Measurements from ENCODE around the gene SCARB2.

The SCARB2 gene

GRCh38 chr4:76250962-76251361 lies 37.3 kb upstream of the SCARB2 start:
- TF ChIP-seq REST (IDR thresholded peaks at IDR 0.05; ENCODE audit: insufficient read depth in 1 of 2, low read depth in 2 of 2, low read length in 2 of 2) (no peak), TAF1 (IDR thresholded peaks at IDR 0.05; ENCODE audit: borderline replicate concordance, insufficient read depth, low read length) (no peak), POLR2AphosphoS5 (IDR thresholded peaks at IDR 0.05; ENCODE audit: low read depth, low read length) (no peak), SIN3A (IDR thresholded peaks at IDR 0.05; ENCODE audit: borderline replicate concordance, insufficient read depth, low read length) (no peak), FOXP2 (optimal IDR thresholded peaks at IDR 0.05; ENCODE audit: borderline replicate concordance, extremely low read depth, extremely low read length, insufficient read depth) (no peak)

GRCh38 chr4:76246852-76247251 lies 33.2 kb upstream of the SCARB2 start:
- no peak for TF ChIP-seq REST (IDR thresholded peaks at IDR 0.05; ENCODE audit: insufficient read depth in 1 of 2, low read depth in 2 of 2, low read length in 2 of 2)
- TF ChIP-seq POLR2AphosphoS5 (IDR thresholded peaks at IDR 0.05; ENCODE audit: low read depth, low read length) = no peak
- no peak for TF ChIP-seq TAF1 (IDR thresholded peaks at IDR 0.05; ENCODE audit: borderline replicate concordance, insufficient read depth, low read length)
- no peak for TF ChIP-seq SIN3A (IDR thresholded peaks at IDR 0.05; ENCODE audit: borderline replicate concordance, insufficient read depth, low read length)
- no peak for TF ChIP-seq FOXP2 (optimal IDR thresholded peaks at IDR 0.05; ENCODE audit: borderline replicate concordance, extremely low read depth, extremely low read length, insufficient read depth)

- TF ChIP-seq FOXP2 (optimal IDR thresholded peaks at IDR 0.05; ENCODE audit: borderline replicate concordance, extremely low read depth, extremely low read length, insufficient read depth) = no peak
- TF ChIP-seq SIN3A (IDR thresholded peaks at IDR 0.05; ENCODE audit: borderline replicate concordance, insufficient read depth, low read length) = no peak
- no peak for TF ChIP-seq POLR2AphosphoS5 (IDR thresholded peaks at IDR 0.05; ENCODE audit: low read depth, low read length)
- no peak for TF ChIP-seq REST (IDR thresholded peaks at IDR 0.05; ENCODE audit: insufficient read depth in 1 of 2, low read depth in 2 of 2, low read length in 2 of 2)
- TF ChIP-seq TAF1 (IDR thresholded peaks at IDR 0.05; ENCODE audit: borderline replicate concordance, insufficient read depth, low read length) = no peak
These were observed 32.4 kb upstream of the SCARB2 start for GRCh38 chr4:76246025-76246424.

- TF ChIP-seq SIN3A (IDR thresholded peaks at IDR 0.05; ENCODE audit: borderline replicate concordance, insufficient read depth, low read length) = no peak
- no peak for TF ChIP-seq FOXP2 (optimal IDR thresholded peaks at IDR 0.05; ENCODE audit: borderline replicate concordance, extremely low read depth, extremely low read length, insufficient read depth)
- TF ChIP-seq POLR2AphosphoS5 (IDR thresholded peaks at IDR 0.05; ENCODE audit: low read depth, low read length) = no peak
- no peak for TF ChIP-seq TAF1 (IDR thresholded peaks at IDR 0.05; ENCODE audit: borderline replicate concordance, insufficient read depth, low read length)
- no peak for TF ChIP-seq REST (IDR thresholded peaks at IDR 0.05; ENCODE audit: insufficient read depth in 1 of 2, low read depth in 2 of 2, low read length in 2 of 2)
These were observed 26.6 kb upstream of the SCARB2 start for GRCh38 chr4:76240236-76240635.

GRCh38 chr4:76238701-76239100 lies 25.1 kb upstream of the SCARB2 start:
- TF ChIP-seq SIN3A (IDR thresholded peaks at IDR 0.05; ENCODE audit: borderline replicate concordance, insufficient read depth, low read length) (no peak), REST (IDR thresholded peaks at IDR 0.05; ENCODE audit: insufficient read depth in 1 of 2, low read depth in 2 of 2, low read length in 2 of 2) (no peak), FOXP2 (optimal IDR thresholded peaks at IDR 0.05; ENCODE audit: borderline replicate concordance, extremely low read depth, extremely low read length, insufficient read depth) (no peak), POLR2AphosphoS5 (IDR thresholded peaks at IDR 0.05; ENCODE audit: low read depth, low read length) (no peak), TAF1 (IDR thresholded peaks at IDR 0.05; ENCODE audit: borderline replicate concordance, insufficient read depth, low read length) (no peak)

Data from PFSK-1 (cell line).